ENCODE data around the gene AGK.

The AGK gene

DNA sequence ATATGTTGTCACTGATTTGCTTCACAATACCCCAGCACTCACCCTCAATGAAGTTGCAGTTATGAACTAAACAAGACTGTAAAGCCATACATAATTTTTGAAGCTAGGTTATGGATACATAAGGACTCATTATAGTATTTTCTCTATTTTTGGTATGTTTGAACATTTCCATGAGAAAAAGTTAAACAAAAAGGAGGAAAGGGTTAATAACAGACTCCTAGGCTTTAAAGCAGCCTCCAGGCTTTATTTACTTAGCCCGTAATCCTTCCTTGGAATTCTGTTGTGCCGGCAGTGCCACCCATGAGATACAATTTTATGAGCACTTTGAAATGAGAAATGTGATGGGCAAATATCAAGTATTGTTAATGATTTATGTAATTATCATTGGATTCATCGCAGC is 152.9 kb downstream of the AGK start:
- no peak for DNase-seq

DNA sequence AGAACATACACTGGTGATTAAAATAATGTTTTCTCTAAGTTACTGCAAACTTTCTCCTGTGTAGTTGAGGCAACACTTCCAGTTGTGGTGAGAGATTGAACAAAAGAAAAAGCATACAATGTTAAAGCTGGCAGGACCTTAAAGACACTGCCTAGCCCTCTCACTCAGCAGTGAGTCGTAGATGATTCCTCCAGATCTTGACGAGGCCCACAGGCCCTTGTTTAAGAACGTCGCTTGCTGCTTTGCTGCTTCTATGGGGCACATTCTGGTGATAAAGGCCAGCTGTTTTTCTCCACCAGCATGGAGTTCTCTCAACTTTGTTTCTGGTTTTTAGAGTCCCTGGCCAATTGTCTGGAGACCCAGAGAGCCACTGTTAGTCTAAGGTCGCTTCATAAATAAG is 153.5 kb downstream of the AGK start:
- DNase-seq: no peak
